Stimulated activated naive CD4-positive, alpha-beta T cell treated with Interleukin-2 at 50 U/mL for 16 hours (primary cell): ENCODE results near the gene MAP4K4.

Source experiments
- DNase-seq: peaks from one replicate; lab custom pipeline; 2025; lab: John Stamatoyannopoulos, UW

Gene MAP4K4

GRCh38 chr2:101790857-101791256 lies 93.3 kb downstream of the MAP4K4 start:
- DNase-seq = no peak

GRCh38 chr2:101792208-101792607 lies 94.7 kb downstream of the MAP4K4 start:
- no peak for DNase-seq

DNA sequence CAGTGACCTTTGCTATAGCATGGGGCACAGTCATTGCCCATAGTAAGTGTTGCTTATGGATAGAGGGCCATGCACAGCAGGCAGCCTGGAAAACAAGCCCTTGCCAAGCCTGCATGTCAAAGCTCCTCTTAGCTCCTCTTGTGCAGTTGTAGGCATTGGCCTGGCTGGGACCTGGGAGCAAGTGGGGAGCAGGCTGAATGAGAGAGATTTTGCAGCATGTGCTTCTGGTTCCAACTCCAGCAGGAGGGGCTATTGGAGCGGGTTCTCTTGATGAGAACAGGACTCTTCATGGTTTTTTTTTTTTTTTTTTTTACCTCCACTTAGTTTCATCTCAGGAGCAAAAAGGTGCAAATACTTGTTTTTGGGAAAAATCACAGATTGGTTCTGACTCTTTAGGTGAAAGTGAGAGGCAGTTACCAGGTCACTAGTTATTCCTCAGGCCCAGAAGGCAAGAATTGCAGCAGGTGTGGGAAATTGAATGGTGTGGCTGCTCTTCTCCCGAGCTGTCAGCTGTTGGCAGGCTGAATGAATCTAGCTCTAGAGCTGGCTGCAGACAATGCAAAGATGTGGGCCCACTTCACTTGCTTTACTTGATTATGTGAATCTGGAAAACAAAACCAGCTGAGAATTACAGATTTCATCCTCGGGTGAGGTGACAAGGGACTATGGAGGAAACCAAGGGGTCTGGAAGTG lies 95.9 kb downstream of the MAP4K4 start:
- DNase-seq = no peak

GRCh38 chr2:101794141-101794540 lies 96.6 kb downstream of the MAP4K4 start:
- DNase-seq = no peak

- no peak for DNase-seq
Measured at GRCh38 chr2:101795033-101795432, 97.5 kb downstream of the MAP4K4 start.

GRCh38 chr2:101796825-101797600 lies 99.5 kb downstream of the MAP4K4 start:
- no peak for DNase-seq

DNA sequence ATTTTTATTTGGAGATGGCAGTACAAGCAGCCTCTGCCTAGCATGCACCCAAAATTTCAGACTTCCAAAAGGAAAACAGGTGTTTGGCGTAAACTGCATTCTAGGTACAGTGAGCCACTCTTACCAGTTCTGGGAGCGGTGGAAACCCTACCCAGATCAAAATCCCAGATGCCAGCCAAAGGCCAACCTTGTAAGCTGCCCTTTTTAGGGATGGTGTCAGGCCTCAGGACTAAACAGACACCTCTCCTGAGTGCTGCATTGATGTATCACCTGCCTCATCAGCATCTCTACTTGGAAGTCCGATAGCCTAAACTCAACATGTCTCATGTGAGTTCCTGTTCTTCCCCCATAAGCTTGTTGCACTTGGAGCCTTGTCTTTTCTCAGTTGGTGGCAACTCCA lies 104.0 kb downstream of the MAP4K4 start:
- no peak for DNase-seq

GRCh38 chr2:101802329-101802728 lies 104.8 kb downstream of the MAP4K4 start:
- no peak for DNase-seq

- no peak for DNase-seq
Measured at GRCh38 chr2:101803128-101803527, 105.6 kb downstream of the MAP4K4 start.

DNA sequence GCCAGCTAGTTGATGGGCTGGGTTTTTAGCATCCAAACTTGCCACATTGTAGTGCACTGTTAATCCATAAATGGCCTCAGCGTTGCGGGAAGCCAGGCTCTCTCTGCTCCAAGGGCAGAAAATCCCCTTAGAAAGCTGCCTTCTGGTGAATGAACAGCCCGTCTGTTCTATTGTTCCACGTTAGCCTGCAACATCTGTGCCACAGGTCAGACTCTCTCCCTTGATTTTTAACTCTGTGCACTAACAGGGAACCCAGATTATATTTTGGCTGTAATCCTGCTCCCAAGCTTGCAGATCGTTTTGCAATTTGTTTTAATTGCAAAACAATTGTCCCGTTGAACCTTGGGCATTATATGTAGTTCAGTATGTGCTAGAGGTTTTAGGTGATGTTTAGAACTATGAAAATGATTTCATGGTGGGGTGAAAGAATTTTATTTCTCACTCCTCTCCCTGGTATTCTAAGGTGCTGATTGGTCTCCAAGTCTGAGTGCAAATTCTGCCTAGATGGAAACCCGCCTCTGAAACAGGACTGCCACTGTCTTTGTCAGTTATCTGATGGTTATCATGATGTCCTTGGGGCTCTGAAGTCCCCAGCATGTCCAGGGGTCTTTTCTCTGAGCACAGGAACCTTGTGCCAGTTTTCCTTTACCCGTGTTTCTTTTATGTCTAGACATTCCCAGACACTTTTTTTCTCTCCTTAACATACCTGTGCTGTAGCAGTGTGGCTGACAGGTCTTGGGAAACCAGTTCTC lies 106.6 kb downstream of the MAP4K4 start:
- no peak for DNase-seq

DNA sequence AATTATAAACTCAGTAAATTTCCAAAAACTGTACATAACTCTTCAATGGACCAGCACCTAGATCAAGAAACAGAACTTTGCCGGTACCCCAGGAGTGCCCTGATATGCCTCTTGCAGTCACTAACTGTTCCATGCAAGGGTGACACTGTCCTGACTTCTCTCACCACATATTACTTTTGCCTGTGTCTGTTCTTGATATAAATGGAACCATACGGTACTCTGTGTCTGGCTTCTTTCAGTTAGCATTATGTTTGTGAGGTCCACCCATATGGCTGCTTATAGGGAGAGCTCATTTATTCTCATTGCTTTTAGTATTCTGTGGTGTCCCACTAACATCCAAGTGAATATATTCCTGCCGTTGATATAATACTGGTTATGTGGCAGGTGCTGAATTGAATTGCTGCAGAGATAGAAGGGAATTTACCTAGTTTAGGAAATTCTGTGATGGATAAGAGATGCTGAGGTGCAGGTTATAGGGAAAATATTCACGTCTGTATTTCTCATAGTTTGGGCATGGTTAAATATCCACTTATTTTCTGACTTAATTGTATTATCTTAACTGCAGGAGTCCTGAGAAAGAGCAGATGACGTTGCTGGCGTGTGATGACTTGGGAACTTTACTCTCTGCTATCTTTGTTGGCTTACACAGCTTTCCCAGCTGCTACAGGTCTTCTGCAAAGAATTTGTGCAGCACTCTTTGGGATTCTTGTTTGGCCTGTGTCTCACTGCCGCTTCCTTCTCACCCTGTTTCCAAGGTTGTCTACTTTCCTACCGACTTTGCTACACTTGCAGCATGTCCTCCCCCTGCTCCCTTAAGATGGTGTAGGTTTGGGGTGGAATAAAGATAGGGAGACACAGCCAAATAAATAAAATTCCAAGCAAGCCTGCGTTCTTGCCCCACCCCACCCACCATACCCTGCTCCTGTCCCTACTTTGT lies 107.9 kb downstream of the MAP4K4 start:
- DNase-seq = no peak

DNA sequence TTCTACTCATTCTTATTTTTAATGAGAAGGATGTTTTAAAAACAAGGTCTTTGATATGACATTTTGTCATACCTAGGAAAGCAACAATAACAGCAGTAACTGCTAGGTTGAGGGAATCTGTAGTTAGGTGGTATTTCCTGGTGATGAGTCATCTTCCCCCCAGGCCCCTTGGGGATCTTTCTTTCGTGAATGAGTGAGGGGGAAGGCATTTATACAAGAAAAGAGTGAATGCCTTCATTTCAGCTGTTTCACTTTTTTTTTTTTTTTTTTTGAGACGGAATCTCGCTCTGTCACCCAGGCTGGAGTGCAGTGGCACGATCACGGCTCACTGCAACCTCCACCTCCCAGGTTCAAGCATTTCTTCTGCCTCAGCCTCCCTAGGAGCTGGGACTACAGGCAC lies 108.6 kb downstream of the MAP4K4 start:
- no peak for DNase-seq

- no peak for DNase-seq
Measured at GRCh38 chr2:101806701-101807100, 109.2 kb downstream of the MAP4K4 start.

GRCh38 chr2:101807242-101807641 lies 109.7 kb downstream of the MAP4K4 start:
- DNase-seq = no peak

DNA sequence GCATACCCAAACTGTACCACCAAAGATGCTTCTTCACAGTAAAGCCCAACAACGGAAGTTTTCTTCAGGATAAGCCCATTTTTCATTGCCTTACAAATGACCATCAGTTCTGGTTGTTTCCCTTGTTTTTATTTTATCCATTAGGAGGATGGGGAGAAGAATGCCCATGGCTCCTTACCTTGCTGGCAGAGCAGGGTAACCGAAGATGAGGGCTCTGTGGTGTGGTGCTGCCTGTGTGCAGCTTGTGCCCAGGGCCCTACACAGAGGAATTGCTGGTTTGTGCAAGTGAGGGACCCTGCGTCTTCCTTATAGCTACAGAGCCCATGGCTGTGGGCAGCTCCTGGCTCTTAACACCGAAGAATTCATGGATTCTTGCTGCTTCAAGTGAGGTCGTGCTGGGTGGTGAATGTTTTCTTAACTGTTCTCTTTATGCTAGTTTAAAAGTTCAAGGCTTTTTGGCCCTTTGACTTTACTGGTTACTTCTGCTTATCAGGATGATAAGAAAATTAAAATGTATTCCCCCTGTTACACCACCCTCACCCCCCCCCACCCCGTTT lies 110.6 kb downstream of the MAP4K4 start:
- DNase-seq = no peak

DNA sequence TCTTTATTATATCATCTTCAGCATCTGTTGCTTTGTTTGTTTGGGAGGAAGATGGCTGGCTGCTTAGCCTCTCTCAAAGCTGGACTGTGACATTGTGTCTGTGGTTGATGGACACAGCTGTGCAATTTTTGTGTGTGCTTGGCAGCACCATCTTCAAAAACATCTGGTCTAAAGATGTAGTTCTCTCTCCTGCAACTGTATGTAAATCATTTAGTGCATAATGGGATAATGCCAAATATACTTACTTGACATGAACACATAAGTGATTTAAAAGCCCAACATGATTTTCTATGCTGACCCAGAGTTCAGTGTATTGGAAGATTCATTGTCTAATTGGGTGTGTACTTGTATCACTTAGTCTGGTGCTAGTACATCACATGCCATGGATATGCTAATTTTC lies 112.2 kb downstream of the MAP4K4 start:
- no peak for DNase-seq

DNA sequence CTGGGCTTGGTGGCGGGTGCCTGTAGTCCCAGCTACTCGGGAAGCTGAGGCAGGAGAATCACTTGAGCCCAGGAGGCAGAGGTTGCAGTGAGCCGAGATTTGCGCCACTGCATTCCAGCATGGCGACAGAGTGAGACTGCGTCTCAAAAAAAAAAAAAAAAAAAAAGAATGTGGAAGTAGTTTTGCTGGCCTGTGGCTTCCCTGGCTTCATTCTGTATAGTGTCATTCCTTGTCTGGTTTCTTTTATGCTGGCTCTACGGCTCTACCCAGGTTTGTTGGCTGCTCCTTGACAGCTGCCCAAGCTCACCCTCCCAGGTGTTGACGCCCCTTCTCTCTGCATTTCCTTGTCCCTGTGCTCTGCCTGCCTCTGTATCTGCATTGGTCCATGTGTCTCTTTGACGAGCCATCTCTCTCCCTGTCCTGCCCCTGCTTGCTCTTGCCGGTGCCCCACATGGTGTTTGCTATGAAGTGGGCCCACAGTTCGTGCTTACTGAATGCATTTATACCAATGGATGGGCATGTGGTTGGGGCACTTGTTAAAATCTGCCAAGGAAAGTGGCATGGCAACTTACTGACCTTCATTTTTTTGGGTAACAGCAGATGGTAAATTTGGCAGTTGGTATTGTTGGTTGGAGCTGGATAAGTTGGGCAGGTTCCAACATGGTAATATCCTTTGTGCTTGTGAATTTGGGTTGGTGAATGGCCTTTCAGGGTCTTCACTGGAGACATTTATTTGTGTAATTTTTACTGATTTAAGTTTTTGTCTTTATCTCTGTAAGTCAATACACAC lies 113.9 kb downstream of the MAP4K4 start:
- no peak for DNase-seq

DNA sequence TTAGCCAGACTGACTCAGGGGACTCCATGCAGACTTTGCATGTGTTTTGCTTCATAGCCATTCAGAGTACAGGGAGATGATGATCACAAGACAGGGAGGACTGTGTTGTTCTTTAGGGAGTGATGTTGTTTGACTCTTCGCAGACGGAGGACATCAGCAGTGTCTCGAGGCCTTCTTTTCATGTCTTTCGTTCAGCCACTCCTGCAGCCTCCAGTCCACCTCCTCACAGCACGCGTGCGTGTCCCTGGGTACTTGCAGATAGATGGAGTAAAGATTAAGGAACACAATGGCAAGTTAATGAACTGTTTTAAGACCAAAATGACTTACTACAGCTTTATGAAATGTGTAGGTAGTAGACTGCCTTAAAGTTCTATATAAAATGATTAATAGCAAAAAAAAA lies 114.7 kb downstream of the MAP4K4 start:
- DNase-seq = no peak

DNA sequence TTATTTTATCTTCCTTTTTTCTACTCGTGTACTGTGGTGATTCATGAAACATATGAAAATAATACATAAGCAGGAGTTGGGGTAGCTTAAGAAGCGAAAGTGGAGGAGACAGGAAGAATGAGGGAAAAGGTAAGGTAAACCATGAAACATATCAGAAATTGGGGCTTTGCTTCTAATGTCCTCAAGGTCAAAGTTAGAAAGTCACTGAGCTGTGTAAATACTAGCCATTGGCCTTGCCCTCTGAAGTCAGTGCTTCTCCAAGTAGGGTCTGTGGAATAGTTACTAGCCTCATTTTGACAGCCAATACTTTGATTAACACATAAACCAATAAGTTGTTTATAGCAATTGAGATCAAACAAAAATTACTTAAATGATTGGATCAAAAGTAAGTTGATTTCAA lies 117.2 kb downstream of the MAP4K4 start:
- DNase-seq = no peak

DNA sequence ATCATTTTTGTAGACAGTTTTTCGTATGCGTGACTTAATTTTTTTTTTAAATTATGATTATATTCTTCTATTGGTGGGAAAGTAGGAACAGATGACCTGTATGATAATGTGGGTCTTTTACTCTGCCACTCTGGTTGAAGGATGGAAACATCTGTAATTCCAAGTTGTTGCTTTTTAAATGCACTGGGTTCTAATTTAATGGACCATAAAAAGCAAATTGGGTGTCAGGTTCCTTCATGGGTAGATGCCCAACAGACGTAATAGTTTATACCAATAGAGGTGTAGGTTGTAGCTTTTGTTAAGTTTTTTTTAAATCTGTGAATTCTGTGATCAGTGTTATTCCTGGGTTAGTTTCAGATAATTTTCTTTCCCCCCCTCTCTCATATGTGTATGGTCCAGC lies 117.6 kb downstream of the MAP4K4 start:
- no peak for DNase-seq
